ENCODE data around the gene GPRC5B.

GRCh38 chr16:19881028-19881427, 3.6 kb downstream of the GPRC5B start:
- TF ChIP-seq POLR2A (IDR thresholded peaks at IDR 0.05) = no peak
- TF ChIP-seq CTCF (IDR thresholded peaks at IDR 0.05) = no peak

Measured in transverse colon (tissue), 3 donors.